Measurements from ENCODE around the gene COL27A1. TPM values are rescaled to one million over a fixed set of nuclear protein-coding genes. Genes with fewer than 3 reads are reported as not detected.

The COL27A1 gene
- total and polyA plus RNA-seq, 2 experiments from 2014 or later = 10.5 to 18.0 TPM

GRCh38 chr9:114186605-114187289 is 31.4 kb downstream of the COL27A1 start:
- H3K4me1 ChIP-seq (ENCODE audit: insufficient read depth) = no peaks in the 10 kb centered on the region
- H3K4me1 Mint-ChIP-seq = no peaks in the 10 kb centered on the region
- peaks cover 19% of the 10 kb centered on the region for H3K9me3 Mint-ChIP-seq
- no peak overlapping the region for H3K27ac Mint-ChIP-seq
- H3K36me3 Mint-ChIP-seq (ENCODE audit: low read depth) = peaks cover 34% of the 10 kb centered on the region
- H3K27ac ChIP-seq (ENCODE audit: low read depth) = no peak overlapping the region
- H3F3A ChIP-seq (replicated peaks; ENCODE audit: low read depth) = no peaks in the 10 kb centered on the region
- peaks cover 13% of the 10 kb centered on the region for H3K36me3 ChIP-seq (ENCODE audit: insufficient read depth)
- TF ChIP-seq, protein P1, sequence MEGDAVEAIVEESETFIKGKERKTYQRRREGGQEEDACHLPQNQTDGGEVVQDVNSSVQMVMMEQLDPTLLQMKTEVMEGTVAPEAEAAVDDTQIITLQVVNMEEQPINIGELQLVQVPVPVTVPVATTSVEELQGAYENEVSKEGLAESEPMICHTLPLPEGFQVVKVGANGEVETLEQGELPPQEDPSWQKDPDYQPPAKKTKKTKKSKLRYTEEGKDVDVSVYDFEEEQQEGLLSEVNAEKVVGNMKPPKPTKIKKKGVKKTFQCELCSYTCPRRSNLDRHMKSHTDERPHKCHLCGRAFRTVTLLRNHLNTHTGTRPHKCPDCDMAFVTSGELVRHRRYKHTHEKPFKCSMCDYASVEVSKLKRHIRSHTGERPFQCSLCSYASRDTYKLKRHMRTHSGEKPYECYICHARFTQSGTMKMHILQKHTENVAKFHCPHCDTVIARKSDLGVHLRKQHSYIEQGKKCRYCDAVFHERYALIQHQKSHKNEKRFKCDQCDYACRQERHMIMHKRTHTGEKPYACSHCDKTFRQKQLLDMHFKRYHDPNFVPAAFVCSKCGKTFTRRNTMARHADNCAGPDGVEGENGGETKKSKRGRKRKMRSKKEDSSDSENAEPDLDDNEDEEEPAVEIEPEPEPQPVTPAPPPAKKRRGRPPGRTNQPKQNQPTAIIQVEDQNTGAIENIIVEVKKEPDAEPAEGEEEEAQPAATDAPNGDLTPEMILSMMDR (conservative IDR thresholded peaks at IDR 0.05; ENCODE audit: low read depth in 2 of 2) = peak in 1 of 2 experiments; percentile 13; a peak in 1 of 4 replicates
- no peak for TF ChIP-seq POLR2AphosphoS5 (IDR thresholded peaks at IDR 0.05; ENCODE audit: low read depth)
- no peak for ATAC-seq
- DNase-seq (ENCODE audit: low spot score) = no peak
- no peaks in the 10 kb centered on the region for H3K27me3 ChIP-seq (ENCODE audit: insufficient read depth)
- H3K4me2 ChIP-seq = no peak overlapping the region
- H3K4me3 ChIP-seq = no peak overlapping the region
- peaks cover 6% of the 10 kb centered on the region for H3K27me3 Mint-ChIP-seq (ENCODE audit: insufficient read depth, low read depth, poor library complexity)
- H4K20me1 ChIP-seq (replicated peaks; ENCODE audit: insufficient read depth) = no peaks in the 10 kb centered on the region
- H3K9me2 ChIP-seq (ENCODE audit: insufficient read depth) = peaks cover 3% of the 10 kb centered on the region; the same call in 1 of the 2 replicates
- H2AFZ ChIP-seq = no peak overlapping the region
- no peak overlapping the region for H3K4me3 Mint-ChIP-seq
- no peaks in the 10 kb centered on the region for H3K79me2 ChIP-seq (replicated peaks; ENCODE audit: insufficient read depth)

DNA sequence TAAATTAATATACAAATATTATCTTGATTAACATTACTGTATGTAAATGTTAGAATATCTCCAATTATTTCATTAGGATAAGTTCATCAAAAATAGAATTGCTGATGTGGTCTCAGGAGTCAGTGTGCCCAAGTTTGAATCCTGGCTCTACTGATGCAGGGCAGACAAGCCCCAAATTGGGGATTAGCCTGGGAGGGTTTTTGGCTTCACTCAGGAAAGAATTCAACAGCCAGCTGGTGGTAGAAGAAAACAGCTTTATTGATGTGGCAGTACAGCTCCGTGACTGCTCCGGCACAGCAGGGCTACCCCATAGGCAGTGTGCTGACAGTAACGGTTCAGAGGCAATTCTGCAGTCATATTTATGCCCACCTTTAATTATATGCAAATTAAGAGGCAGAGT is 32.5 kb downstream of the COL27A1 start:
- Mint-ChIP-seq H3K9me3 (peaks cover 19% of the 10 kb centered on the region), H3K27me3 (ENCODE audit: insufficient read depth, low read depth, poor library complexity) (peaks cover 6% of the 10 kb centered on the region), H3K4me1 (no peaks in the 10 kb centered on the region), H3K4me3 (no peak overlapping the region), H3K27ac (no peak overlapping the region), H3K36me3 (ENCODE audit: low read depth) (peaks cover 31% of the 10 kb centered on the region)
- H3K4me2 ChIP-seq = no peak overlapping the region
- peaks cover 3% of the 10 kb centered on the region; the same call in 1 of the 2 replicates for H3K9me2 ChIP-seq (ENCODE audit: insufficient read depth)
- H3K79me2 ChIP-seq (replicated peaks; ENCODE audit: insufficient read depth) = no peaks in the 10 kb centered on the region
- H4K20me1 ChIP-seq (replicated peaks; ENCODE audit: insufficient read depth) = no peaks in the 10 kb centered on the region
- DNase-seq (ENCODE audit: low spot score) = no peak
- H3K36me3 ChIP-seq (ENCODE audit: insufficient read depth) = peaks cover 13% of the 10 kb centered on the region; the same call in 1 of the 2 replicates
- H3F3A ChIP-seq (replicated peaks; ENCODE audit: low read depth) = no peaks in the 10 kb centered on the region
- H3K27me3 ChIP-seq (ENCODE audit: insufficient read depth) = no peaks in the 10 kb centered on the region
- no peak for ATAC-seq
- no peak overlapping the region for H2AFZ ChIP-seq
- no peak overlapping the region for H3K27ac ChIP-seq (ENCODE audit: low read depth)
- no peak for TF ChIP-seq ZNF114 (CRISPR knock-in tag; IDR thresholded peaks at IDR 0.05)
- no peak for TF ChIP-seq ZNF331 (CRISPR knock-in tag; IDR thresholded peaks at IDR 0.05; ENCODE audit: low read depth)
- TF ChIP-seq REST (IDR thresholded peaks at IDR 0.05; ENCODE audit: unreplicated experiment) = no peak
- no peak overlapping the region for H3K4me3 ChIP-seq
- no peaks in the 10 kb centered on the region for H3K4me1 ChIP-seq (ENCODE audit: insufficient read depth)

All from GM23338 (cell line).